Left renal cortex interstitium (tissue), 4 donors: ENCODE data around the gene CLEC4G. TPM values are rescaled to one million over a fixed set of nuclear protein-coding genes. Genes with fewer than 3 reads are reported as not detected.

Source experiments
- polyA plus RNA-seq, 4 donors: library from polyadenylated mRNA; unstranded; fragments of 120-200 nt; gene quantifications; one replicate each; pipeline ENCODE4 v1.2.1, GENCODE V29; 2013; ENCODE audit not compliant: insufficient read length in 4 of 4

Gene CLEC4G
- polyA plus RNA-seq, 4 donors: 0.21 TPM; not detected in 3

Other genes starting within 250 kb of the CLEC4G start
- 1 to 10 TPM; 5.8 to 9.2 (median 7.9) TPM for gene PEX11G, start 243.1 kb downstream of the CLEC4G start, polyA plus RNA-seq
- gene ZNF358, start 216.0 kb downstream of the CLEC4G start, polyA plus RNA-seq: 10 to 100 TPM; 33.2 to 76.0 (median 60.3) TPM
- 10 to 100 TPM; 12.3 to 24.0 (median 18.8) TPM for gene MCOLN1, start 209.5 kb downstream of the CLEC4G start, polyA plus RNA-seq
- 10 to 100 TPM; 30.6 to 59.3 (median 44.3) TPM for gene PNPLA6, start 196.4 kb downstream of the CLEC4G start, polyA plus RNA-seq
- gene CAMSAP3, start 136.2 kb downstream of the CLEC4G start, polyA plus RNA-seq: 10 to 100 TPM; 12.3 to 30.3 (median 22.0) TPM
- 10 to 100 TPM; 31.4 to 47.9 (median 42.1) TPM for gene XAB2, start 102.6 kb downstream of the CLEC4G start, polyA plus RNA-seq
- 100 to 1,000 TPM in 3 of 4 donors, 10 to 100 TPM in 1; 99.2 to 131 (median 118) TPM for gene PET100, start 102.3 kb downstream of the CLEC4G start, polyA plus RNA-seq
- gene PCP2, start 98.4 kb downstream of the CLEC4G start, polyA plus RNA-seq: 1 to 10 TPM in 3 of 4 donors, under 1 TPM in 1; 0.54 to 2.8 (median 1.5) TPM
- 10 to 100 TPM; 58.7 to 87.6 (median 73.3) TPM for gene STXBP2, start 95.0 kb downstream of the CLEC4G start, polyA plus RNA-seq
- gene RETN, start 63.1 kb downstream of the CLEC4G start, polyA plus RNA-seq: 1 to 10 TPM in 2 of 4 donors, under 1 TPM in 2; 0.71 to 2.7 (median 1.7) TPM
- under 1 TPM in 2 of 4 donors, not detected in 2; 0.21 to 0.36 TPM for gene MCEMP1, start 55.0 kb downstream of the CLEC4G start, polyA plus RNA-seq
- gene TRAPPC5, start 51.3 kb downstream of the CLEC4G start, polyA plus RNA-seq: 10 to 100 TPM; 42.7 to 97.1 (median 59.0) TPM
- under 1 TPM; 0.27 to 0.45 (median 0.31) TPM for gene FCER2, start 30.0 kb downstream of the CLEC4G start, polyA plus RNA-seq
- 1 to 10 TPM in 3 of 4 donors, under 1 TPM in 1; 0.52 to 1.5 (median 1.4) TPM for gene CD209, start 15.4 kb upstream of the CLEC4G start, polyA plus RNA-seq
- 1 to 10 TPM; 1.5 to 4.7 (median 3.3) TPM for gene CLEC4M, start 31.1 kb upstream of the CLEC4G start, polyA plus RNA-seq
- 10 to 100 TPM; 15.1 to 19.9 (median 18.5) TPM for gene EVI5L, start 98.1 kb upstream of the CLEC4G start, polyA plus RNA-seq
- gene PRR36, start 142.3 kb upstream of the CLEC4G start, polyA plus RNA-seq: 10 to 100 TPM in 1 of 4 donors, 1 to 10 TPM in 3; 3.7 to 12.5 (median 7.2) TPM
- gene LRRC8E, start 156.4 kb upstream of the CLEC4G start, polyA plus RNA-seq: 1 to 10 TPM; 2.3 to 2.6 (median 2.5) TPM
- 10 to 100 TPM; 21.3 to 46.6 (median 36.5) TPM for gene MAP2K7, start 171.8 kb upstream of the CLEC4G start, polyA plus RNA-seq
- gene TGFBR3L, start 182.7 kb upstream of the CLEC4G start, polyA plus RNA-seq: 1 to 10 TPM in 2 of 4 donors, under 1 TPM in 2; 0.38 to 1.3 (median 1.0) TPM
- 10 to 100 TPM; 13.0 to 23.5 (median 18.2) TPM for gene SNAPC2, start 188.2 kb upstream of the CLEC4G start, polyA plus RNA-seq
- 10 to 100 TPM; 11.8 to 41.7 (median 28.4) TPM for gene CTXN1, start 194.0 kb upstream of the CLEC4G start, polyA plus RNA-seq
- gene TIMM44, start 211.6 kb upstream of the CLEC4G start, polyA plus RNA-seq: 10 to 100 TPM; 39.2 to 62.5 (median 52.1) TPM